Upper lobe of right lung (tissue), 1 donor: ENCODE data around the gene UTF1. TPM values are rescaled to one million over a fixed set of nuclear protein-coding genes. Genes with fewer than 3 reads are reported as not detected.

Source experiments
- ATAC-seq: fragments of 200-7000 bp; cut with Tn5 transposase; one replicate; pipeline ENCODE4 v1.9.1; 2020; ENCODE audit warnings: mild to moderate bottlenecking, moderate library complexity
- DNase-seq: peaks from one replicate; pipeline ENCODE4 v3.0.0-alpha.2; 2020
- H3K27ac ChIP-seq: fragments of 200-600 bp; one replicate; pipeline ENCODE4 v1.8.0; 2022
- H3K27me3 ChIP-seq: fragments of 200-600 bp; one replicate; pipeline ENCODE4 v1.8.0; 2022; ENCODE audit warnings: mild to moderate bottlenecking
- H3K36me3 ChIP-seq: fragments of 200-600 bp; one replicate; pipeline ENCODE4 v1.8.0; 2022
- H3K4me1 ChIP-seq: fragments of 200-600 bp; one replicate; pipeline ENCODE4 v1.8.0; 2022
- H3K4me3 ChIP-seq: fragments of 200-600 bp; one replicate; pipeline ENCODE4 v1.8.0; 2022; ENCODE audit warnings: mild to moderate bottlenecking
- H3K9me3 ChIP-seq: fragments of 200-600 bp; one replicate; pipeline ENCODE4 v1.8.0; 2022
- CTCF ChIP-seq: fragments of 200-600 bp; IDR thresholded peaks from one replicate; pipeline ENCODE4 v1.8.0; 2022; ENCODE audit warnings: antibody characterized with exemption
- intact Hi-C: fragments of 100-400 bp; cut with DNase I; formaldehyde crosslinking; loops from one replicate; pipeline ENCODE4 v1.11.0; 2022
- total RNA-seq: library from RNA; stranded (reverse); fragmentation: NEBNext Ultra II Directional; extraction: Animal tissue kit (Norgen Biotek cat#: 25700); gene quantifications from one replicate; pipeline ENCODE4 v1.2.1, GENCODE V29; 2021
- donor health status: DM: no; HTN: yes; CAD: no; lungs with severe emphysema.

The UTF1 gene
- total RNA-seq, 1 donor from 2014 or later, result not detected

- no peaks in the 10 kb centered on the region for H3K9me3 ChIP-seq
- ATAC-seq (no peak), DNase-seq (no peak)
- no peaks in the 10 kb centered on the region for H3K27me3 ChIP-seq
- H3K4me1 ChIP-seq, result no peaks in the 10 kb centered on the region
- H3K36me3 ChIP-seq, result no peaks in the 10 kb centered on the region
- intact Hi-C loops, result no loop called here
- no peak for TF ChIP-seq CTCF
- no peak overlapping the region for H3K4me3 ChIP-seq
- no peak overlapping the region for H3K27ac ChIP-seq
These were observed 45.3 kb upstream of the UTF1 start for GRCh38 chr10:133184591-133185244.

GRCh38 chr10:133185421-133185820 lies 44.6 kb upstream of the UTF1 start:
- no peak for ATAC-seq

GRCh38 chr10:133185916-133186315 lies 44.1 kb upstream of the UTF1 start:
- no peak for DNase-seq
- TF ChIP-seq CTCF, result no peak
- Histone ChIP-seq H3K27me3 (no peaks in the 10 kb centered on the region), H3K27ac (no peak overlapping the region), H3K36me3 (no peaks in the 10 kb centered on the region), H3K4me3 (no peak overlapping the region), H3K4me1 (no peaks in the 10 kb centered on the region), H3K9me3 (no peaks in the 10 kb centered on the region)
- intact Hi-C loops, result no loop called here
- ATAC-seq, result no peak

More at GRCh38 chr10:133185421-133185820, 44.6 kb upstream of the UTF1 start:
- Histone ChIP-seq H3K9me3 (no peaks in the 10 kb centered on the region), H3K27me3 (no peaks in the 10 kb centered on the region), H3K36me3 (no peaks in the 10 kb centered on the region), H3K4me1 (no peaks in the 10 kb centered on the region), H3K4me3 (no peak overlapping the region), H3K27ac (no peak overlapping the region)
- DNase-seq, result no peak
- intact Hi-C loops, result no loop called here
- no peak for TF ChIP-seq CTCF

- Histone ChIP-seq H3K36me3 (no peaks in the 10 kb centered on the region), H3K4me3 (no peak overlapping the region), H3K4me1 (no peaks in the 10 kb centered on the region), H3K27ac (no peak overlapping the region), H3K27me3 (no peaks in the 10 kb centered on the region), H3K9me3 (no peaks in the 10 kb centered on the region)
- intact Hi-C loops, result no loop called here
- no peak for TF ChIP-seq CTCF
- no peak for ATAC-seq
- no peak for DNase-seq
These were observed 43.5 kb upstream of the UTF1 start for GRCh38 chr10:133186416-133187090.

GRCh38 chr10:133187091-133187905 lies 42.7 kb upstream of the UTF1 start:
- TF ChIP-seq CTCF, result no peak
- Histone ChIP-seq H3K9me3 (no peaks in the 10 kb centered on the region), H3K36me3 (no peaks in the 10 kb centered on the region), H3K27me3 (no peaks in the 10 kb centered on the region), H3K4me1 (no peaks in the 10 kb centered on the region), H3K27ac (no peak overlapping the region), H3K4me3 (no peak overlapping the region)
- DNase-seq (no peak), ATAC-seq (no peak)
- intact Hi-C loops, result no loop called here
